Stimulated activated CD8-positive, alpha-beta memory T cell treated with anti-CD3 and anti-CD28 coated beads, Interleukin-15, amount 100 ng/mL, for 4 hours (primary cell): ENCODE measurements around the gene TDRKH.

Source experiments
- DNase-seq, 2 donors: peaks; one replicate each; pipeline ENCODE4 v3.0.0-alpha.2; 2020; ENCODE audit warnings: low read depth in 2 of 2

Gene TDRKH

GRCh38 chr1:151790071-151790939, at the start of gene TDRKH:
TDRKH (minus strand) TSS chr1:151790500; CDS start chr1:151783022, 7,478 bp downstream.
- peak; percentile 98 for DNase-seq

- peak; percentile 41 to 50 for DNase-seq
Measured at GRCh38 chr1:151839457-151840403, 49.4 kb upstream of the TDRKH start, which contains the start of gene C2CD4D. C2CD4D (minus strand) TSS chr1:151839820; CDS start chr1:151838989, 831 bp downstream.

- DNase-seq = no peak
Measured at GRCh38 chr1:151839082-151839412, 48.7 kb upstream of the TDRKH start.

GRCh38 chr1:151838222-151839081, 48.2 kb upstream of the TDRKH start:
- DNase-seq = no peak

GRCh38 chr1:151837884-151838221, 47.6 kb upstream of the TDRKH start:
- DNase-seq = no peak

- DNase-seq = no peak
Measured at GRCh38 chr1:151837197-151837596, 46.9 kb upstream of the TDRKH start.

- no peak for DNase-seq
Measured at GRCh38 chr1:151835596-151835995, 45.3 kb upstream of the TDRKH start.

GRCh38 chr1:151834239-151834638, 43.9 kb upstream of the TDRKH start:
- no peak for DNase-seq

- DNase-seq = no peak
Measured at GRCh38 chr1:151833172-151833900, 43.0 kb upstream of the TDRKH start.

GRCh38 chr1:151832318-151832980, 42.1 kb upstream of the TDRKH start:
- DNase-seq = no peak

- DNase-seq = no peak
Measured at GRCh38 chr1:151831605-151832004, 41.3 kb upstream of the TDRKH start, which contains the start of gene RORC. RORC (minus strand) TSS chr1:151831802; CDS start chr1:151831764, 38 bp downstream.

- no peak for DNase-seq
Measured at GRCh38 chr1:151831256-151831591, 40.9 kb upstream of the TDRKH start.

- DNase-seq = no peak
Measured at GRCh38 chr1:151830055-151830454, 39.8 kb upstream of the TDRKH start.

- DNase-seq = no peak
Measured at GRCh38 chr1:151829352-151830046, 39.2 kb upstream of the TDRKH start.

GRCh38 chr1:151828921-151829320, 38.6 kb upstream of the TDRKH start:
- no peak for DNase-seq

- no peak for DNase-seq
Measured at GRCh38 chr1:151827853-151828252, 37.6 kb upstream of the TDRKH start.

GRCh38 chr1:151825751-151826660, 35.7 kb upstream of the TDRKH start:
- DNase-seq = peak; percentile 26

GRCh38 chr1:151825204-151825603, 34.9 kb upstream of the TDRKH start:
- no peak for DNase-seq

- DNase-seq = no peak
Measured at GRCh38 chr1:151823175-151823574, 32.9 kb upstream of the TDRKH start.
